PC-9 (cell line): Measurements from ENCODE around the gene P2RX5.

Experiments
- CTCF ChIP-seq: fragments of 200-600 bp; sonication (generic); conservative IDR thresholded peaks from 2 replicates; pipeline ENCODE4 v1.6.1; 2017; ENCODE audit warnings: mixed run types, antibody characterized with exemption, mild to moderate bottlenecking, moderate library complexity
- EZH2 ChIP-seq: fragments of 200-600 bp; sonication (generic); IDR thresholded peaks from 2 replicates; pipeline ENCODE4 v1.8.0; 2017; ENCODE audit warnings: antibody characterized with exemption, low read depth

DNA sequence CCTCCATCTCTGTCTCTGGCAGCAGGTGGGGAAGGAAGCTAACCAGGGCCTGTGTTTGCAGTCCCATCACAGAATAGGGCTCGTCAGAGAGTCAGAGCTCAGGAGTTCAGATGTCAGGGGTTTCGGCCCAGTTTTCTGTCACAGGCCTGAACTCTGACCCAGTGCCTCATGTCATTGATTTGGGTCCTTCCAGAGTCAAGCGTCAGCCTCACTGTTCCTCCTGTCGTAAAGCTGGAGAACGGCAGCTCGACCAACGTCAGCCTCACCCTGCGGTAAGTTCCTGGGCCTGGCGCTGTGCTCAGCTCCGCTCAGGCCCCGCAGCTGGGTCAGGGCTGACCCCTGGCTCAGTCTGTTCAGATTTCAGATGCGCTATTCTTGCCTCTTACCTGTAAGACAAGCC is 48.7 kb downstream of the P2RX5 start:
- TF ChIP-seq CTCF (no peak), EZH2 (no peak)
